Nephron progenitor cell (in vitro differentiated cells): ENCODE measurements around the gene ERV3-1.

Experiments
- DNase-seq: peaks from one replicate; pipeline ENCODE4 v3.0.0; 2021
- H3K27ac Mint-ChIP-seq: 2 replicates; pipeline ENCODE4 v1.8.0; 2021; ENCODE audit warnings: mild to moderate bottlenecking, moderate library complexity, mixed read lengths
- H3K27me3 Mint-ChIP-seq: 2 replicates; pipeline ENCODE4 v1.8.0; 2021; ENCODE audit warnings: mild to moderate bottlenecking, low read depth, mixed read lengths; ENCODE audit not compliant: poor library complexity
- H3K36me3 Mint-ChIP-seq: 2 replicates; pipeline ENCODE4 v1.8.0; 2021; ENCODE audit warnings: low read depth, mixed read lengths
- H3K4me1 Mint-ChIP-seq: 2 replicates; pipeline ENCODE4 v1.8.0; 2021; ENCODE audit warnings: mixed read lengths
- H3K4me3 Mint-ChIP-seq: 2 replicates; pipeline ENCODE4 v1.8.0; 2021; ENCODE audit warnings: mild to moderate bottlenecking, moderate library complexity, mixed read lengths
- H3K9me3 Mint-ChIP-seq: 2 replicates; pipeline ENCODE4 v1.8.0; 2021; ENCODE audit warnings: mild to moderate bottlenecking, moderate library complexity, mixed read lengths
- TF ChIP-seq, protein P1 (sequence below): fragments of 200-600 bp; sonication (generic); IDR thresholded peaks from 2 replicates; pipeline ENCODE4 v1.5.0; 2021; ENCODE audit warnings: antibody characterized with exemption

The ERV3-1 gene

DNA sequence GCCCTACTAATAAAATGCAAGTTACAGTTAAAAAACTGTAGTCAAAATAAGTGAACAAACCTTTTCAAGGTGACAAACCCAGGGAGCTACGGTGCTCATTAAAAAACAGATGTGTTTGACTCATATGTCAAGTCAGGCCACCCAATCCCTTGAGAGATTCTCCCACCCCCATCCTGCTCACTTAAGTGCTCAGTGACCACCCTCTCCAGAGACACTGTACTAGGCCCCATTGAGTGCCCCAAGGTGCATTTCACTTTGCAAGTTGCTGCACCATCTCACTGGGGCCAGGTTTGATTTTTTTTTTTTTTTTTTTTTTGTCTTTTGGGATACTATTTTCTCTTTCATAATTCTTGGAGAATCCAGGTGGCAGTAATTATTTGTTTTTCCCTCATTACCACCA is 1.9 kb downstream of the ERV3-1 start:
- peaks cover 74% of the 10 kb centered on the region for H3K9me3 Mint-ChIP-seq
- DNase-seq: no peak
- TF ChIP-seq, protein P1, sequence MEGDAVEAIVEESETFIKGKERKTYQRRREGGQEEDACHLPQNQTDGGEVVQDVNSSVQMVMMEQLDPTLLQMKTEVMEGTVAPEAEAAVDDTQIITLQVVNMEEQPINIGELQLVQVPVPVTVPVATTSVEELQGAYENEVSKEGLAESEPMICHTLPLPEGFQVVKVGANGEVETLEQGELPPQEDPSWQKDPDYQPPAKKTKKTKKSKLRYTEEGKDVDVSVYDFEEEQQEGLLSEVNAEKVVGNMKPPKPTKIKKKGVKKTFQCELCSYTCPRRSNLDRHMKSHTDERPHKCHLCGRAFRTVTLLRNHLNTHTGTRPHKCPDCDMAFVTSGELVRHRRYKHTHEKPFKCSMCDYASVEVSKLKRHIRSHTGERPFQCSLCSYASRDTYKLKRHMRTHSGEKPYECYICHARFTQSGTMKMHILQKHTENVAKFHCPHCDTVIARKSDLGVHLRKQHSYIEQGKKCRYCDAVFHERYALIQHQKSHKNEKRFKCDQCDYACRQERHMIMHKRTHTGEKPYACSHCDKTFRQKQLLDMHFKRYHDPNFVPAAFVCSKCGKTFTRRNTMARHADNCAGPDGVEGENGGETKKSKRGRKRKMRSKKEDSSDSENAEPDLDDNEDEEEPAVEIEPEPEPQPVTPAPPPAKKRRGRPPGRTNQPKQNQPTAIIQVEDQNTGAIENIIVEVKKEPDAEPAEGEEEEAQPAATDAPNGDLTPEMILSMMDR: no peak
- no peak overlapping the region for H3K27ac Mint-ChIP-seq
- H3K27me3 Mint-ChIP-seq: peaks cover 3% of the 10 kb centered on the region
- peaks cover 19% of the 10 kb centered on the region for H3K4me1 Mint-ChIP-seq
- peaks cover 71% of the 10 kb centered on the region for H3K36me3 Mint-ChIP-seq
- peak overlapping the region; percentile 98 for H3K4me3 Mint-ChIP-seq

DNA sequence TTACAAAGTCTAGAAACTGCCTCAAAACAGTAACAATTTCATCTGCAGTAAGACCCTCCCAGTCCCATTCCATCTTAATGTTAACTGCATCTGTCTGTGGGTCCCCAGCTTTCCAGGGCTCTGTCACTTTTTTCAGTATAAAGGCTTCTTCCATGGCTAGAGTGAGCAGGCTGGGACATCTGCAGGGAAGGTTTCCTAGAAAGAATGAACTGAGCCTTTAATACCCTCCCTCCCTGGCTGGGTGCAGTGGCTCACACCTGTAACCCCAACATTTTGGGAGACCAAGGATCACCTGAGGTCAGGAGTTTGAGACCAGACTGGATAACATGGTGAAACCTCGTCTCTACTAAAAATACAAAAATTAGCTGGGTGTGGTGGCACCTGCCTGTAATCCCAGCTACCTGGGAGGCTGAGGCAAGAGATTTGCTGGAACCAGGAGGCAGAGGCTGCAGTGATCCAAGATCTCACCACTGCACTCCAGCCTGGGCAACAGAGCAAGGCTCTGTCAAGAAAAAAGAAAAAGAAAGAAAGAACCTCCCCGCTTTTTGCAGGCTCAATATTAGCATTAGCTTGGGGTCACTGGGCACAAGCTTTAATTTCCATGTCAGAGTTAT is 3.4 kb downstream of the ERV3-1 start:
- H3K9me3 Mint-ChIP-seq: peaks cover 89% of the 10 kb centered on the region
- H3K4me3 Mint-ChIP-seq: no peak overlapping the region

GRCh38 chr7:65001291-65001814 is 5.1 kb downstream of the ERV3-1 start:
- H3K36me3 Mint-ChIP-seq: peaks cover 99% of the 10 kb centered on the region
- peaks cover 100% of the 10 kb centered on the region for H3K9me3 Mint-ChIP-seq
- H3K4me1 Mint-ChIP-seq: peaks cover 10% of the 10 kb centered on the region
- H3K27me3 Mint-ChIP-seq: peaks cover 10% of the 10 kb centered on the region
- DNase-seq: no peak
- H3K27ac Mint-ChIP-seq: no peak overlapping the region
- TF ChIP-seq, protein P1: no peak
- no peak overlapping the region for H3K4me3 Mint-ChIP-seq

More for the DNA sequence above, 3.4 kb downstream of the ERV3-1 start:
- no peak overlapping the region for H3K27ac Mint-ChIP-seq
- no peak for DNase-seq
- peaks cover 3% of the 10 kb centered on the region for H3K27me3 Mint-ChIP-seq
- TF ChIP-seq, protein P1: no peak
- H3K36me3 Mint-ChIP-seq: peaks cover 86% of the 10 kb centered on the region
- H3K4me1 Mint-ChIP-seq: peaks cover 19% of the 10 kb centered on the region

GRCh38 chr7:64999165-65000004 is 7.1 kb downstream of the ERV3-1 start:
- Mint-ChIP-seq H3K4me3 (no peak overlapping the region), H3K27me3 (peaks cover 11% of the 10 kb centered on the region), H3K27ac (no peak overlapping the region), H3K4me1 (no peaks in the 10 kb centered on the region), H3K36me3 (peaks cover 100% of the 10 kb centered on the region), H3K9me3 (peaks cover 100% of the 10 kb centered on the region)
- TF ChIP-seq, protein P1: no peak
- DNase-seq: no peak

DNA sequence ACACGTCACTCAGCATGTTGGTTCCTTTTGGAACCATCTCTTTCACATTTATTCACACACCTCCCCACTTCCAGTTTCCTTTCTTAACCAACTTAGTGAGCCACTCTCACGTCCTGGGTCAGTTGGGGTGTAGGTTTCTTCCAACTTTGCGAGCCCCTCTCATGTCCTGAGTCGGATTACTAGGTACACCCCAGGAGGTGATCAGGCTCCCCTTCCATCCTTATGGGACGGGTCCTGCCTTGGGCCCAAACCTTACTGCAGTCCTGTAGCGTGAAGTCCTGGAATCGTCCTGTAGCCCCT is 7.7 kb downstream of the ERV3-1 start:
- peaks cover 100% of the 10 kb centered on the region for H3K36me3 Mint-ChIP-seq
- no peak for DNase-seq
- H3K4me1 Mint-ChIP-seq: no peaks in the 10 kb centered on the region
- H3K27me3 Mint-ChIP-seq: peaks cover 12% of the 10 kb centered on the region
- H3K4me3 Mint-ChIP-seq: no peak overlapping the region
- TF ChIP-seq, protein P1: no peak
- H3K27ac Mint-ChIP-seq: no peak overlapping the region
- H3K9me3 Mint-ChIP-seq: peaks cover 100% of the 10 kb centered on the region
